HG03442 (cell line): ENCODE data around the gene MICAL2.

Experiments
- ATAC-seq: cut with Tn5 transposase; IDR thresholded peaks from one replicate; pipeline ENCODE4 v1.9.1; 2021; ENCODE audit warnings: mild to moderate bottlenecking, moderate library complexity; ENCODE audit not compliant: unreplicated experiment

The MICAL2 gene

GRCh38 chr11:12301379-12301778 is 191.0 kb downstream of the MICAL2 start:
- no peak for ATAC-seq

- no peak for ATAC-seq
Observed at GRCh38 chr11:12303421-12304149, 193.2 kb downstream of the MICAL2 start.

GRCh38 chr11:12306830-12307229 is 196.4 kb downstream of the MICAL2 start:
- ATAC-seq, result no peak

- no peak for ATAC-seq
Observed at GRCh38 chr11:12312132-12312531, 201.7 kb downstream of the MICAL2 start.
